Neuron (in vitro differentiated cells): ENCODE measurements around the gene SYNE1.
"Not testable (repeated sequence)": the region's sequence is repeated elsewhere in the genome, so short reads cannot be mapped to it uniquely, and the experiment has no call there.

Source experiments
- H2AFZ ChIP-seq: one replicate; pipeline ENCODE4 v1.6.1; 2013; ENCODE audit warnings: low read depth, mild to moderate bottlenecking, inconsistent platforms, low read length, moderate library complexity
- H3K27me3 ChIP-seq: one replicate; pipeline ENCODE4 v1.6.1; 2013; ENCODE audit warnings: low read length; ENCODE audit not compliant: insufficient read depth
- H3K36me3 ChIP-seq: one replicate; pipeline ENCODE4 v1.6.1; 2013; ENCODE audit warnings: low read length; ENCODE audit not compliant: insufficient read depth
- H3K4me1 ChIP-seq: one replicate; pipeline ENCODE4 v1.6.1; 2013; ENCODE audit warnings: low read length; ENCODE audit not compliant: insufficient read depth
- H3K4me3 ChIP-seq: 2 replicates; pipeline ENCODE4 v1.5.1; 2013; ENCODE audit warnings: mild to moderate bottlenecking, low read length, moderate library complexity
- H3K9me3 ChIP-seq: one replicate; pipeline ENCODE4 v1.6.1; 2013; ENCODE audit warnings: low read length

The SYNE1 gene

DNA sequence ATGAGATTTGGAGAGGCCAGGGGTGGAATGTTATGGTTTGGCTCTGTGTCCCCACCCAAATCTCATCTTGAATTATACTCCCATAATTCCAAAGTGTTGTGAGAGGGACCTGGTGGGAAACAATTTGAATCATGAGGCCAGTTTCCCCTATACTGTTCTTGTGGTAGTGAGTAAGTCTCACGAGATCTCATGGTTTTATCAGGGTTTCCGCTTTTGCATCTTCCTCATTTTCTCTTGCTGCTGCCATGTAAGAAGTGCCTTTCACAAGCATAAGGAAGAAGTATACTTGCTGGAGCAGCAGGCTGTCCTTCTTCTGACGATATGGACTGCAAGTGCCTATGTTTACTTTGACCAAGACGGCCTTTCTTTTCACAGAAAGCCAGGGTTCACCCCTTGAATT, 559.2 kb downstream of the SYNE1 start:
- H3K27me3 ChIP-seq: no peaks in the 10 kb centered on the region
- H3K4me1 ChIP-seq: no peaks in the 10 kb centered on the region
- H3K9me3 ChIP-seq: no peaks in the 10 kb centered on the region
- H3K4me3 ChIP-seq: no peak overlapping the region
- H2AFZ ChIP-seq: no peak overlapping the region
- no peaks in the 10 kb centered on the region for H3K36me3 ChIP-seq

DNA sequence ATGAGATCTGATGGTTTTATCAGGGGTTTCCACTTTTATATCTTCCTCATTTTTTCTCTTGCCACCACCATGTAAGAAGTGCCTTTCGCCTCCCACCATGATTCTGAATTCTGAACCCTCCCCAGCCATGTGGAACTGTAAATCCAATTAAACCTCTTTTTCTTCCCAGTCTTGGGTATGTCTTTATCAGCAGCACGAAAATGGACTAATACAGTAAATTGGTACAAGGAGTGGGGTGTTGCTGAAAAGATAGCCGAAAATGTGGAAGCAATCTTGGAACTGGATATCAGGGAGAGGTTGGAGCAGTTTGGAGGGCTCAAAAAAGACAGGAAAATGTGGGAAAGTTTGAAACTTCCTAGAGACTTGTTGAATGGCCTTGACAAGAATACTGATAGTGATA, 560.9 kb downstream of the SYNE1 start:
- H3K4me3 ChIP-seq, H3K27me3 ChIP-seq, H3K9me3 ChIP-seq, H3K4me1 ChIP-seq, H2AFZ ChIP-seq, H3K36me3 ChIP-seq: not testable (repeated sequence)

DNA sequence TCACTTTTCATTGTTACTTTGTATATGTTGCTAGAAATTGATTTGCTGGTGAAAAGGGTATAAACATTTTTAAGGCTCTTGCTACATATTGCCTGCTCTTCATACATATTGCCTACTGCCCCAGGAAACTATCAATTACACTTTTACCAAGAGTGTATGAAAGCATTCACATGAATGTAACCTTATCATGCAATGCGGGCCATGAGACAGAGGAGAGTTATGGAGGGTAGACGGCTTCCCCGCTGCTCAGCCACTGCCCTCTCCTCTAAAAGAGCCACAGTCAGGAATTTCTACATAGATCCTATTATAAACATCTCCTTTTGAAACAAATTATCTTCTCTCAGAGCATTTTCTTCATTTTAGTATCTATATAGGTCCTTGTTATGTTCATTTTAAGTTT, 565.3 kb downstream of the SYNE1 start:
- no peaks in the 10 kb centered on the region for H3K4me1 ChIP-seq
- no peak overlapping the region for H2AFZ ChIP-seq
- no peak overlapping the region for H3K4me3 ChIP-seq
- no peaks in the 10 kb centered on the region for H3K9me3 ChIP-seq
- H3K27me3 ChIP-seq: no peaks in the 10 kb centered on the region
- no peaks in the 10 kb centered on the region for H3K36me3 ChIP-seq
